ENCODE measurements around the gene KCNC4. TPM values are rescaled to one million over a fixed set of nuclear protein-coding genes. Genes with fewer than 3 reads are reported as not detected.
A peak's percentile ranks its signal among the peaks of the same experiment; 100 is the strongest.

The KCNC4 gene
- total and polyA plus RNA-seq, 12 donors, result 1.1 to 14.4 (median 9.3) TPM

- H3K27me3 ChIP-seq, result no peaks in the 10 kb centered on the region
- no peaks in the 10 kb centered on the region for H3K36me3 ChIP-seq (replicated peaks in 1 of 2)
- TF ChIP-seq, protein P1, sequence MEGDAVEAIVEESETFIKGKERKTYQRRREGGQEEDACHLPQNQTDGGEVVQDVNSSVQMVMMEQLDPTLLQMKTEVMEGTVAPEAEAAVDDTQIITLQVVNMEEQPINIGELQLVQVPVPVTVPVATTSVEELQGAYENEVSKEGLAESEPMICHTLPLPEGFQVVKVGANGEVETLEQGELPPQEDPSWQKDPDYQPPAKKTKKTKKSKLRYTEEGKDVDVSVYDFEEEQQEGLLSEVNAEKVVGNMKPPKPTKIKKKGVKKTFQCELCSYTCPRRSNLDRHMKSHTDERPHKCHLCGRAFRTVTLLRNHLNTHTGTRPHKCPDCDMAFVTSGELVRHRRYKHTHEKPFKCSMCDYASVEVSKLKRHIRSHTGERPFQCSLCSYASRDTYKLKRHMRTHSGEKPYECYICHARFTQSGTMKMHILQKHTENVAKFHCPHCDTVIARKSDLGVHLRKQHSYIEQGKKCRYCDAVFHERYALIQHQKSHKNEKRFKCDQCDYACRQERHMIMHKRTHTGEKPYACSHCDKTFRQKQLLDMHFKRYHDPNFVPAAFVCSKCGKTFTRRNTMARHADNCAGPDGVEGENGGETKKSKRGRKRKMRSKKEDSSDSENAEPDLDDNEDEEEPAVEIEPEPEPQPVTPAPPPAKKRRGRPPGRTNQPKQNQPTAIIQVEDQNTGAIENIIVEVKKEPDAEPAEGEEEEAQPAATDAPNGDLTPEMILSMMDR (IDR thresholded peaks at IDR 0.05), result no peak
- TF ChIP-seq POLR2A (IDR thresholded peaks at IDR 0.05), result no peak
- H3K27ac ChIP-seq, result peak overlapping the region in 1 of 5 donors; percentile 94
- peaks cover 13 to 53% of the 10 kb centered on the region in 2 donors for H3K4me1 ChIP-seq (replicated peaks in 1 of 2)
- intact Hi-C loops (cut with DNase I), result no loop called here
- H3K9me3 ChIP-seq (replicated peaks in 1 of 3), result no peaks in the 10 kb centered on the region
- H3K4me3 ChIP-seq, result no peak overlapping the region
- 77 to 94% (median 83%) methylated on average over 1 to 2 of the region's 2 CpGs for WGBS, 4 donors
- no peak for DNase-seq
These were observed 3.0 kb downstream of the KCNC4 start for GRCh38 chr1:110213143-110213540.

DNA sequence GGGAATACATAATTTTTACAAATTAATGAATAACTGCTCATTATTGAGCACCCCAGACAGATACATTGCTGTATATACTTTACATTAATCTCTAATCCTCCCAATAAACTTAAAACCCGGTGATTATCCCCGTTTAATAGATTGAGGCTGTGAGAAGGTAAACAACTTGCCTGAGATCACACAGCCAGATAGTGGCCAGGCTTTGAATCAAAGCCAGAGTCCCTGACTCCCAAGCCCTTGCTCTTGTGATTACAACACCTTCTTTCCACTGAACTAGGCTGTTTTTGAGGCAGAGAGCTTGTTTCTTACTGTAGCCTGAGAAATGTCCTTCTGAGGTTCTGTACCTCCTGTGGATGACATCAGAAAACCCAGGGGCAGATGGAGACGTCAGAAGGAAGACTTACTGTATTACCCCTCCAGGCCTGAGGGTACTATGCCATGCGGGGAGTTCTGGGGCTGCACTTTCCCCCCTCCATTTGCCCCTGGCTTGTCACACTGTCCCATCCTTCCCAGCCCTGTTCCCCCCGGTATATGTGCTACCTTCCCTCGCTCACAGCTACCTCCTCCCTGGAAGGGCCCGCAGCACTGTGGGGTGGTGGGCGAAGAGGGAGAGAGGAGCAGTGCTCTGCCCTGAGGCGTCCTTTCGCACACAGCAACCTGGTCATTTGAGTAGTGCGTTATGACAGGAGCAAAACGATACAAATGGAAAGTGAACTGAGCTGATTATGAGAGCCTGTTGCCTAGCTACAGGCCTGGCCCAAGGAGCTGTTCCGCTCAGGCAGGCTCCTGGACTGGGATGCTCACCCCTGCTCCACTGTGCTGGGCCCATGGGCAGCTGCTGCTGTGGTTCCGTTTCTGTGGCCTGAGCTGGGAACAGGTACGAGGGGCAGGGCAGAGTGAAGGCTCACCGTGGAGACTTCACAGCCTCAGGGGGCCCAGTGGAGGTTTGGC is 4.6 kb downstream of the KCNC4 start:
- H3K4me1 ChIP-seq (replicated peaks in 1 of 2), result peaks cover 13 to 45% of the 10 kb centered on the region in 2 donors
- DNase-seq, result peak; percentile 36 to 82 (median 62)
- TF ChIP-seq POLR2A (IDR thresholded peaks at IDR 0.05), result no peak
- TF ChIP-seq, protein P1 (IDR thresholded peaks at IDR 0.05), result no peak
- intact Hi-C loops (cut with DNase I), result no loop called here
- no peaks in the 10 kb centered on the region for H3K36me3 ChIP-seq (replicated peaks in 1 of 2)
- peak overlapping the region in 2 of 5 donors; percentile 67 to 94 for H3K27ac ChIP-seq
- WGBS, 4 donors, result 64 to 81% (median 74%) methylated on average over 16 of the region's 16 CpGs
- no peak overlapping the region for H3K4me3 ChIP-seq
- no peaks in the 10 kb centered on the region for H3K9me3 ChIP-seq (replicated peaks in 1 of 3)
- no peaks in the 10 kb centered on the region for H3K27me3 ChIP-seq

DNA sequence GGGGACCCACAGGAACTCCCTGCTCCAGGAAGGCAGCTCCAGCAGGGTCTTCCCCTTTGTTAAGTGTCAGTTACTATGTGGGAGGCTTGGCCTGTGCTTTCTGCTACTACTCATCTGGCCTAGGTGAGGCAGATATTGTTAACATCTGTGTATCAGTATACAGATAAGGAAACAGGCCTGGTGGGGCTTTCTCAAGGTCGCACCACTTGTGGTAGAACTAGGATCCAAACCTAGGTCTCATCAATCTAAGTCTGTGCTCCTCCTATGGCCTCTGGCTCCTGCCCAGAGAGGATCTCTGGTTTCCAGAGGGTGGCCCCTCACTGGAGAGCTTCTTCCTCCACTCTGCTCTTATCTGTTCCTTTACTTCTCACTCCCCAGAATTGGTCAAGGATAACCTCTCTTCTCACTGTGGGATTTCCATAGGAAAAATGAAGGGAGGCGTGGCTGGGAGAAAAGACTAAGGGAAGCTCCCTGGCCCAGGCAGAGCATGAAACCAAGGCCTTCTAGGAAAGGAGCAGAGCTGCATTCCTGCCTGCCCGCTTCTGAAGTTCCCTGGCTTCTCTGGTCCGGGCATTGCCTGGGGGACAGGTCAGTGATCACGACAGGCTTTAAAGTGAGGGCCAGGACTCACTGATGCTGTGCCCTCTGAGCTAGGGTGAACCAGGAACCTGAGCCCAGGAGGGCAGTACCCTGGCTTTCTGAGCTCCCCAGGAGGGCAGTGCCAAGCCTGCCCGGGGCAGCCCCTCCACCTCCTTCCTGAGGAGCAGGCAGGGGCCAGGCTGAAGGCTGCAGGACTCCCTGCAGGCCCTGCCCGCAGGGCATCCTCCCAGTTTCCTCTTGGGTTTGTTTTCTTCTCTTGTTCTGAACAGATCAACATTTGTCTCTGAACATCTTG is 5.8 kb downstream of the KCNC4 start:
- Histone ChIP-seq H3K27me3 (no peaks in the 10 kb centered on the region), H3K27ac (peak overlapping the region in 1 of 5 donors; percentile 94), H3K36me3 (replicated peaks in 1 of 2) (no peaks in the 10 kb centered on the region), H3K4me3 (no peak overlapping the region), H3K4me1 (replicated peaks in 1 of 2) (peaks cover 11 to 45% of the 10 kb centered on the region in 2 donors), H3K9me3 (replicated peaks in 1 of 3) (no peaks in the 10 kb centered on the region)
- DNase-seq, result no peak
- WGBS, 4 donors, result 78 to 91% (median 89%) methylated on average over 7 of the region's 7 CpGs
- intact Hi-C loops (cut with DNase I), result no loop called here
- TF ChIP-seq, protein P1 (IDR thresholded peaks at IDR 0.05), result no peak
- no peak for TF ChIP-seq POLR2A (IDR thresholded peaks at IDR 0.05)
